ENCODE data around the gene CLK2. TPM values are rescaled to one million over a fixed set of nuclear protein-coding genes. Genes with fewer than 3 reads are reported as not detected.

CLK2 gene
- total and polyA plus RNA-seq, 2 experiments from 2014 or later = 27.2 to 54.6 TPM

GRCh38 chr1:155287987-155288543, 14.8 kb upstream of the CLK2 start:
- H2AFZ ChIP-seq = no peak overlapping the region
- no peaks in the 10 kb centered on the region for H3K9me2 ChIP-seq (ENCODE audit: insufficient read depth)
- Mint-ChIP-seq H3K4me1 (no peaks in the 10 kb centered on the region; the same call in 2 of the 3 replicates), H3K36me3 (ENCODE audit: low read depth) (no peaks in the 10 kb centered on the region; the same call in 2 of the 3 replicates), H3K27me3 (ENCODE audit: insufficient read depth, low read depth, poor library complexity) (peaks cover 7% of the 10 kb centered on the region), H3K9me3 (no peaks in the 10 kb centered on the region), H3K4me3 (no peak overlapping the region), H3K27ac (no peak overlapping the region)
- DNase-seq (ENCODE audit: low spot score) (no peak), ATAC-seq (no peak; the same call in 2 of the 3 replicates)
- no peaks in the 10 kb centered on the region for H3K36me3 ChIP-seq (ENCODE audit: insufficient read depth)
- H3F3A ChIP-seq (replicated peaks; ENCODE audit: low read depth) = no peaks in the 10 kb centered on the region
- H3K4me2 ChIP-seq = no peak overlapping the region
- H3K4me1 ChIP-seq (ENCODE audit: insufficient read depth) = no peaks in the 10 kb centered on the region
- 0 out of 2 replicates have a peak, but pooled peaks cover under 1% of the 10 kb centered on the region for H3K27me3 ChIP-seq (ENCODE audit: insufficient read depth)
- no peaks in the 10 kb centered on the region; the same call in 1 of the 2 replicates for H4K20me1 ChIP-seq (replicated peaks; ENCODE audit: insufficient read depth)
- TF ChIP-seq STAT1 (IDR thresholded peaks at IDR 0.05; ENCODE audit: unreplicated experiment) (no peak), EZH2phosphoT487 (IDR thresholded peaks at IDR 0.05; ENCODE audit: unreplicated experiment) (no peak), ZNF331 (CRISPR knock-in tag; IDR thresholded peaks at IDR 0.05; ENCODE audit: low read depth) (no peak), JUNB (IDR thresholded peaks at IDR 0.05; ENCODE audit: unreplicated experiment) (no peak), POLR2AphosphoS5 (IDR thresholded peaks at IDR 0.05; ENCODE audit: low read depth) (no peak), CREB1 (CRISPR knock-in tag; IDR thresholded peaks at IDR 0.05; ENCODE audit: low read depth) (no peak), ZNF114 (CRISPR knock-in tag; IDR thresholded peaks at IDR 0.05) (no peak), NANOG (IDR thresholded peaks at IDR 0.05; ENCODE audit: borderline replicate concordance) (no peak), REST (IDR thresholded peaks at IDR 0.05; ENCODE audit: unreplicated experiment) (no peak), EZH2 (IDR thresholded peaks at IDR 0.05; ENCODE audit: low read depth, unreplicated experiment) (no peak)
- TF ChIP-seq, protein P1, sequence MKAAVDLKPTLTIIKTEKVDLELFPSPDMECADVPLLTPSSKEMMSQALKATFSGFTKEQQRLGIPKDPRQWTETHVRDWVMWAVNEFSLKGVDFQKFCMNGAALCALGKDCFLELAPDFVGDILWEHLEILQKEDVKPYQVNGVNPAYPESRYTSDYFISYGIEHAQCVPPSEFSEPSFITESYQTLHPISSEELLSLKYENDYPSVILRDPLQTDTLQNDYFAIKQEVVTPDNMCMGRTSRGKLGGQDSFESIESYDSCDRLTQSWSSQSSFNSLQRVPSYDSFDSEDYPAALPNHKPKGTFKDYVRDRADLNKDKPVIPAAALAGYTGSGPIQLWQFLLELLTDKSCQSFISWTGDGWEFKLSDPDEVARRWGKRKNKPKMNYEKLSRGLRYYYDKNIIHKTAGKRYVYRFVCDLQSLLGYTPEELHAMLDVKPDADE (IDR thresholded peaks at IDR 0.05) = no peak
- TF ChIP-seq, protein P2, sequence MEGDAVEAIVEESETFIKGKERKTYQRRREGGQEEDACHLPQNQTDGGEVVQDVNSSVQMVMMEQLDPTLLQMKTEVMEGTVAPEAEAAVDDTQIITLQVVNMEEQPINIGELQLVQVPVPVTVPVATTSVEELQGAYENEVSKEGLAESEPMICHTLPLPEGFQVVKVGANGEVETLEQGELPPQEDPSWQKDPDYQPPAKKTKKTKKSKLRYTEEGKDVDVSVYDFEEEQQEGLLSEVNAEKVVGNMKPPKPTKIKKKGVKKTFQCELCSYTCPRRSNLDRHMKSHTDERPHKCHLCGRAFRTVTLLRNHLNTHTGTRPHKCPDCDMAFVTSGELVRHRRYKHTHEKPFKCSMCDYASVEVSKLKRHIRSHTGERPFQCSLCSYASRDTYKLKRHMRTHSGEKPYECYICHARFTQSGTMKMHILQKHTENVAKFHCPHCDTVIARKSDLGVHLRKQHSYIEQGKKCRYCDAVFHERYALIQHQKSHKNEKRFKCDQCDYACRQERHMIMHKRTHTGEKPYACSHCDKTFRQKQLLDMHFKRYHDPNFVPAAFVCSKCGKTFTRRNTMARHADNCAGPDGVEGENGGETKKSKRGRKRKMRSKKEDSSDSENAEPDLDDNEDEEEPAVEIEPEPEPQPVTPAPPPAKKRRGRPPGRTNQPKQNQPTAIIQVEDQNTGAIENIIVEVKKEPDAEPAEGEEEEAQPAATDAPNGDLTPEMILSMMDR (conservative IDR thresholded peaks at IDR 0.05; ENCODE audit: low read depth in 2 of 2) = no peak
- TF ChIP-seq, protein P3, sequence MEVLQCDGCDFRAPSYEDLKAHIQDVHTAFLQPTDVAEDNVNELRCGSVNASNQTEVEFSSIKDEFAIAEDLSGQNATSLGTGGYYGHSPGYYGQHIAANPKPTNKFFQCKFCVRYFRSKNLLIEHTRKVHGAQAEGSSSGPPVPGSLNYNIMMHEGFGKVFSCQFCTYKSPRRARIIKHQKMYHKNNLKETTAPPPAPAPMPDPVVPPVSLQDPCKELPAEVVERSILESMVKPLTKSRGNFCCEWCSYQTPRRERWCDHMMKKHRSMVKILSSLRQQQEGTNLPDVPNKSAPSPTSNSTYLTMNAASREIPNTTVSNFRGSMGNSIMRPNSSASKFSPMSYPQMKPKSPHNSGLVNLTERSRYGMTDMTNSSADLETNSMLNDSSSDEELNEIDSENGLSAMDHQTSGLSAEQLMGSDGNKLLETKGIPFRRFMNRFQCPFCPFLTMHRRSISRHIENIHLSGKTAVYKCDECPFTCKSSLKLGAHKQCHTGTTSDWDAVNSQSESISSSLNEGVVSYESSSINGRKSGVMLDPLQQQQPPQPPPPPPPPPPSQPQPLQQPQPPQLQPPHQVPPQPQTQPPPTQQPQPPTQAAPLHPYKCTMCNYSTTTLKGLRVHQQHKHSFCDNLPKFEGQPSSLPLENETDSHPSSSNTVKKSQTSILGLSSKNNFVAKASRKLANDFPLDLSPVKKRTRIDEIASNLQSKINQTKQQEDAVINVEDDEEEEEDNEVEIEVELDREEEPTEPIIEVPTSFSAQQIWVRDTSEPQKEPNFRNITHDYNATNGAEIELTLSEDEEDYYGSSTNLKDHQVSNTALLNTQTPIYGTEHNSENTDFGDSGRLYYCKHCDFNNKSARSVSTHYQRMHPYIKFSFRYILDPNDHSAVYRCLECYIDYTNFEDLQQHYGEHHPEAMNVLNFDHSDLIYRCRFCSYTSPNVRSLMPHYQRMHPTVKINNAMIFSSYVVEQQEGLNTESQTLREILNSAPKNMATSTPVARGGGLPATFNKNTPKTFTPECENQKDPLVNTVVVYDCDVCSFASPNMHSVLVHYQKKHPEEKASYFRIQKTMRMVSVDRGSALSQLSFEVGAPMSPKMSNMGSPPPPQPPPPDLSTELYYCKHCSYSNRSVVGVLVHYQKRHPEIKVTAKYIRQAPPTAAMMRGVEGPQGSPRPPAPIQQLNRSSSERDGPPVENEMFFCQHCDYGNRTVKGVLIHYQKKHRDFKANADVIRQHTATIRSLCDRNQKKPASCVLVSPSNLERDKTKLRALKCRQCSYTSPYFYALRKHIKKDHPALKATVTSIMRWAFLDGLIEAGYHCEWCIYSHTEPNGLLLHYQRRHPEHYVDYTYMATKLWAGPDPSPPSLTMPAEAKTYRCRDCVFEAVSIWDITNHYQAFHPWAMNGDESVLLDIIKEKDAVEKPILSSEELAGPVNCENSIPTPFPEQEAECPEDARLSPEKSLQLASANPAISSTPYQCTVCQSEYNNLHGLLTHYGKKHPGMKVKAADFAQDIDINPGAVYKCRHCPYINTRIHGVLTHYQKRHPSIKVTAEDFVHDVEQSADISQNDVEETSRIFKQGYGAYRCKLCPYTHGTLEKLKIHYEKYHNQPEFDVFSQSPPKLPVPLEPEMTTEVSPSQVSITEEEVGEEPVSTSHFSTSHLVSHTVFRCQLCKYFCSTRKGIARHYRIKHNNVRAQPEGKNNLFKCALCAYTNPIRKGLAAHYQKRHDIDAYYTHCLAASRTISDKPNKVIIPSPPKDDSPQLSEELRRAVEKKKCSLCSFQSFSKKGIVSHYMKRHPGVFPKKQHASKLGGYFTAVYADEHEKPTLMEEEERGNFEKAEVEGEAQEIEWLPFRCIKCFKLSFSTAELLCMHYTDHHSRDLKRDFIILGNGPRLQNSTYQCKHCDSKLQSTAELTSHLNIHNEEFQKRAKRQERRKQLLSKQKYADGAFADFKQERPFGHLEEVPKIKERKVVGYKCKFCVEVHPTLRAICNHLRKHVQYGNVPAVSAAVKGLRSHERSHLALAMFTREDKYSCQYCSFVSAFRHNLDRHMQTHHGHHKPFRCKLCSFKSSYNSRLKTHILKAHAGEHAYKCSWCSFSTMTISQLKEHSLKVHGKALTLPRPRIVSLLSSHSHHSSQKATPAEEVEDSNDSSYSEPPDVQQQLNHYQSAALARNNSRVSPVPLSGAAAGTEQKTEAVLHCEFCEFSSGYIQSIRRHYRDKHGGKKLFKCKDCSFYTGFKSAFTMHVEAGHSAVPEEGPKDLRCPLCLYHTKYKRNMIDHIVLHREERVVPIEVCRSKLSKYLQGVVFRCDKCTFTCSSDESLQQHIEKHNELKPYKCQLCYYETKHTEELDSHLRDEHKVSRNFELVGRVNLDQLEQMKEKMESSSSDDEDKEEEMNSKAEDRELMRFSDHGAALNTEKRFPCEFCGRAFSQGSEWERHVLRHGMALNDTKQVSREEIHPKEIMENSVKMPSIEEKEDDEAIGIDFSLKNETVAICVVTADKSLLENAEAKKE (CRISPR knock-in tag; IDR thresholded peaks at IDR 0.05) = no peak
- no peak overlapping the region for H3K4me3 ChIP-seq
- no peaks in the 10 kb centered on the region for H3K79me2 ChIP-seq (replicated peaks; ENCODE audit: insufficient read depth)
- no peak overlapping the region for H3K27ac ChIP-seq (ENCODE audit: low read depth)
